GM18520 (cell line): ENCODE measurements around the gene MAD2L1BP.
"Not testable (repeated sequence)": the region's sequence is repeated elsewhere in the genome, so short reads cannot be mapped to it uniquely, and the experiment has no call there.

Source experiments
- ATAC-seq: cut with Tn5 transposase; IDR thresholded peaks from one replicate; pipeline ENCODE4 v1.9.1; 2021; ENCODE audit not compliant: unreplicated experiment

The MAD2L1BP gene

DNA sequence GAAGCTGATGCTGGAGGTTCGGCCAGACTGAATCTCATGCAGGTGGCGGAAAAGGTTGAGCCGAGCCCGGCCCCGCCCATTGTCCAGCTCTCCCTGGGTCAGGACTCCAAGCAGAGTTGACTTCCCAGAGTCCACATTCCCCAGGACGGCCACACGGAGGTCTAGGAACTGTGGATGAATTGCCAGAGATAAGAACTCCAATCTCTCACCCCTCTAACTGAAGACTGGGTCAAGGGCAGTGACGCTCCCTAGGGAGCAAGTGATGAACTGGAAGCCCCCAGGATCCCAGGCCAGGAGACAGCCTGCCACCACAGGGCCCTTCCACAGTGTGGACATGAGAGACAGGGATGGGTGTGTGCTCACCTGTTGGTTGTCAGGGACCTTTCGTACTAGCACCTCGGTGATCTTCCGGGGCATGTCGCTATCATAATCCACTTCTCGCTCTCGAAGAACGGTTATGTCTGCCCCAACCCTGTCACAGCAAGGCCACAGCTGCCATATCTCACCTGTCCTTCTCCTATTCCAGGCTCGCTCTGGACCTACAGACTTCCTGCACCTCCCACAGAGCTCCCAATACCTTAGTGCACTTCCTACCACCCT is 10.1 kb upstream of the MAD2L1BP start:
- no peak for ATAC-seq

DNA sequence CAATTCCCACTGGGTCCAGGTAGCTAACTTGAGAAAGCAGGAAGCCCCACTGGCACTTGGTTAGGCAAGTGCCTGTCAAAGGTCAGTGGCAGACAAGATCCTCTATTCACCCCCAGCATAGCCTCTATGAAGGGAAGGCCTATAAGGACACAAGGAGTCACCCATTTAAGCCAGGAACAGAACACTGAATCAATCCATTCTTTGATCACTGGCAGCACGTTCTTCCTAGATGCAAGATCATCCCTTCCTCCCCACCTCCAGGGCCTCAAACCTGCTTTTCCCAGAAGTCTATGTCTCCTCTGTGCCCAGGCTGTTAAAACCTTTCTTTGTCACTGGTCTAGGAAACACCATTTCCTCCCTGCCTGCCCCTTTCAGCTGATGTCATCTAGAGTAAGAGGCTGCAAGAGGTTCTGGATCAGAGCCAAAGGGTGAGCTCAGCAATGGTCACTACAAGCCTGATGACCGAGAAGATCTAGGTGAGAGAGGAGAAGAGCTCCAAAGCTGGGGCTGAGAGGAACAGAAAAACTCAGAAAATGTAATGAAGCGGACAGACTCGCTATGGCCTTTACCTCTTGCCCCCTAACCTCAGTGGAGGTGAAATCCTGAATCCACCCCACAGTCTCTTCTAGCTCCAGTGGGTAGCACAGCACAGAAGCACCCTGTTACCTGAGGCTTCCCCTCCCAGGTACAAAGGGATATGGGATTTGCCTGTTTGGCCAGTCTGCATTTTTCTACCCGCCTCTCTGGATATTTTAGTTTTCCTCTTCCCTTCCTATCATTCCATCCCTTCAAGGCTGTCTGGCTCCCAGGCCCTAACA is 8.4 kb upstream of the MAD2L1BP start:
- ATAC-seq, result no peak

DNA sequence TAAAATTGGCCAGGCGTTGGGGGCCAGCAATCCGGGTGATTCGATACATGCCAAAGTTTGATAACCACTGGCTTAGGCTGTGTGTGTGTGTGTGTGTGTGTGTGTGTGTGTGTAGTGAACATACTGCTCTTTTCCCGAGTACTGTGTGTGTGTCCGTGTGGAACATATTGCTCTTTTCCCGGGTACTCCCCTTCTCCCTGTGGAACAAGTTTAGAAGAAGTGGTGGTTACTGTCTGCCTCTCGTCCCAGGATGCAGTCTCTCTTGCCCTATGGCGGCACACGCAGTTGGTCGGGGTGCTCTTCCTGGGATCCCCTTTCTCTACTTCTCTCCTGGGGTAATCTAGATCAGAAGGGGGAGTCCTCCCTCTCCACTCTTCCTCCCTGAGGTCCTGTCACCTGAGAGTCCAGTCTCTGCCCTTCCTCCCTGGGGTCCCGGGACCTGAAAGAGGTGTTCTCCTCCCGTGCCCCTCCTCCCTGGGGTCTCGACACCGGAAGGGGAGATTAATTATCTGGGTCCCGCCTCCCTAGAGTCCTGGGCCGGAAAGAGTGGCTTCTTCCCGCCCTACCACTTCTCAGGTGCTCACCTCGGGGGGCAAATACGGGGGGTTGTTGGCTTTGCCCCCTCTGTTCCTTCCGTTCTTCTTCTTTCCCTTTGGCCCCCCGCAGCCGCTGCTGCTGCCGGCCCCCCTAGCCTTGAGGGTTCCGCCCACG is 7.1 kb upstream of the MAD2L1BP start:
- ATAC-seq, result no peak

DNA sequence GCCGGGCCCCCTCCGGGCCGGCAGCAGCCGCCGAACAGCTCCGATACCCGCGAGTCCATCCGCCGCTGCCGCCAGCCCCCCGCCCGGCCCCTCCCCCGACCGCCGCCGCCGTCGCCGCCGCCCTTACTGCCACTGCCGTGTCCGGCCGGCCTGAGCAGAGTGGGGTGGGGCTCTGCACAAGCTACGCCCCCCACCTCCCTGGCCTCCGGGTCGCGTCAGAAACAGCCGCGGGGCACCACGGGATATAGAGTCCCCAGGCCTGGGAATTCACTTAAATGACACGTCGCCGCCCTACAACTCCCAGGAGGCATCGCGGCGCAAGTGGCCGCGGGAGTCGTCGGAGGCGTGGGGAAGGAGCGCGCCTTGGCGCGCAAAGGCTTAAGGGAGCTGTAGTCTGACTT is 6.5 kb upstream of the MAD2L1BP start, which contains the start of gene GTPBP2:
Gene GTPBP2 (minus strand): TSS at position 161 of the 401 bp plus-strand sequence. CDS start 102 bp downstream, at position 59.
- ATAC-seq, result peak; percentile 72

DNA sequence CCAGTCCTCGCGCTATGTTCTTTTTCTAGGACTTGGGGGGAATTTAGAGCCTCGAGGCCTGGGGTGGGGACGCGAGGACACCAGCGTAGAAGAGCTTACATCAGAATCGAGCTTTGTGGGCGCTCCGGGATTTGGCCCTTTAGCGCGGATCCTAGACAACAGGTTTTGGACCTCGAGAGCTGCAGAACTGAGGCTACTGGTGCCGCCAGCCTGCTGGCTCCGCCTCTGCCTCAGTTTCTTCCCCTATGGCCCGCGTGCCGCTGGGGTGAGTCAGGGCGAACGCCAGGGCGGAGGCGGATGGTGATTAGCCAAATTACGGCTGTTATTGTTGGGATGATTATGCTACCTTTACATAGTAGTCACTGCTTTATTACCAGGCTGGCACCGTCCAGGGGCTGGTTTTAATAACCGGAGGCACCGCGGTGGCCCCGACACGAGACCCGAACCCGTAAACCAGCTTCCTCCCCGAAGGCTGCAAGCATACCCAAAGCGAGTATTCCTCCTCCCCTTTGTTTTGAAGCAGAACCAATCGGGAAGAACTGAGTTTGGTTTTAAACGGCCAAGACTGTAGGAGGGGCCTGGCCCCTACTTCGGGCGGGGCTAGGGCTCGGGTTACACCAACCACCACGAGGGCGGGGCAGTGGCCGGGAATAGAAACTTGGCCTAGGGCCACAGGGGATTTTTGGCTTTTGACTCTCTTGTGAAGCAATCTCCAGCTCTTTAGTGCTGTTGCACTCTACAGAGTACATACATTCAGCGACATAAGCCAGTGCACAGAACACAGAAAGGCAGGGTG is 5.9 kb upstream of the MAD2L1BP start:
- ATAC-seq, result peak; percentile 49

DNA sequence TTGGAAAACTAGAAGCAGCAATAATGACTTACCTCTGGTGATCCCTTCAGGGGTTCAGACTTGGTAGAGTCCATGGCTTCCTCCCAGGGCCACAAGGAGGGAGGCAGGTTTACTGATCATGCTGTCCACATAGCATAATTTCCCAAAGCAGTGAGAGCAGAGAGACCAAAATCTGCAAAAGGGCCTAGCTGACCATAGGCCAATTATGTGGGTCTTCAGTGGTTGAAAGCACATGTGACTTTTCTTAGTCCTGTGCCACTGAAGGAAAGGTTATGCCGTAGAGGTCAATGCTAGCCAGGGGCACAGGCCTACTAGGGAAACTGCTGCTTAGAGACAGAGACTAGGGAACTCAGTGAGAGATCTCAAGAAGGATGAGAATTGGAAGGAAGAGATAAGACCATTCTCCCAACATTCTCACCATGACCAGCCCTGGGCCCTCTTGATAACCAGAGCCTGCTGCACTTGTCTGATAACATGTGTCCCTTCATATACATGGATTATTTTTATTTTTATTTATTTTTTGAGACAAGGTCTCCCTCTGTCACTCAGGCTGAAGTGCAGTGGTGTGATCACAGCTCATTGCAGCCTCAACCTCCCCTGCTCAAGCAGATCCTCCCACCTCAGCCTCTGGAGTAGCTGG is 4.5 kb upstream of the MAD2L1BP start:
- ATAC-seq, result no peak

DNA sequence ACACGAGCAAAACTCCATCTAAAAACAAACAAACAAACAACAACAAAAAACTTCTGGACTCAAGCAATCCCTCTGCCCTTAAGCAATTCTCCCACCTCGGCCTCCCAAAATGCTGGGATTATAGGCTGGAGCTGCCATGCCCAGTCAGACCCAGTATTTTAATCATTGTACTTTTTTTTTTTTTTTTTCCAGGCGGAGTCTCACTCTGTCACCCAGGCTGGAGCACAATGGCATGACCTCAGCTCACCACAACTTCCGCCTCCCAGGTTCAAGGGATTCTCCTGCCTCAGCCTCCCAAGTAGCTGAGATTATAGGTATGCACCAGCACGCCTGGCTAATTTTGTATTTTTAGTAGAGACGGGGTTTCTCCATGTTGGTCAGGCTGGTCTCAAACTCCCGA is 2.6 kb upstream of the MAD2L1BP start:
- not testable (repeated sequence) for ATAC-seq

DNA sequence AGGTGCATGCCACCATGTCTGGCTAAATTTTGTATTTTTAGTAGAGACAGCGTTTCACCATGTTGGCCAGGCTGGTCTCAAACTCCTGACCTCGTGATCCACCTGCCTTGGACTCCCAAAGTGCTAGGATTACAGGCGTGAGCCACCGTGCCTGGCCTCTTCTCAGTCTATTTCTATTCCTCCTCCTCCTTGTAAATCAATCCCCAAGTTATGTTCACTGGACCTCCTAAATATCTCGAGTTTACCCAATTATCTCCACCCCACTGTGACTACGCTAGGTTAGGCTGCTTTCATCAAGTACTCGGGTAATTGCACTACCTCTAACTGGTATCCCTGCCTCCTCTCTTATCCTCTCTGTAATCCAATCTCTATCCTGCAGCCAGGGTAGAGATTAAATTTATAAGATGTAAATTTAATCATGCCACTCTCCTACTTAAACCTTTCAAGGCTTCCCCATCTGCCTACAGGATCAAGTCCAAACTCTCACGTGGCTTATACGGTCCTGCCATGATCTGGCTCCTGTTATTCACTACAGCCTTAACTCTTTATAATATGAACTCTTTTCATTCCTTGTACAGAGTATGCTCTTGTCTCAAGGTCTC is 837 bp upstream of the MAD2L1BP start:
- no peak for ATAC-seq

DNA sequence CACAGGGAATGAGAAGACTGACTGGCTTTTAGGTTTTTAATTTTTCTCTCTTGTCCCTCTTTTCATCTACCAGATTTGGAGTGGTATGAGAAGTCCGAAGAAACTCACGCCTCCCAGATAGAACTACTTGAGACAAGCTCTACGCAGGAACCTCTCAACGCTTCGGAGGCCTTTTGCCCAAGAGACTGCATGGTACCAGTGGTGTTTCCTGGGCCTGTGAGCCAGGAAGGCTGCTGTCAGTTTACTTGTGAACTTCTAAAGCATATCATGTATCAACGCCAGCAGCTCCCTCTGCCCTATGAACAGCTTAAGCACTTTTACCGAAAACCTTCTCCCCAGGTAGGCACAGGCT is 644 bp downstream of the MAD2L1BP start:
- no peak for ATAC-seq

DNA sequence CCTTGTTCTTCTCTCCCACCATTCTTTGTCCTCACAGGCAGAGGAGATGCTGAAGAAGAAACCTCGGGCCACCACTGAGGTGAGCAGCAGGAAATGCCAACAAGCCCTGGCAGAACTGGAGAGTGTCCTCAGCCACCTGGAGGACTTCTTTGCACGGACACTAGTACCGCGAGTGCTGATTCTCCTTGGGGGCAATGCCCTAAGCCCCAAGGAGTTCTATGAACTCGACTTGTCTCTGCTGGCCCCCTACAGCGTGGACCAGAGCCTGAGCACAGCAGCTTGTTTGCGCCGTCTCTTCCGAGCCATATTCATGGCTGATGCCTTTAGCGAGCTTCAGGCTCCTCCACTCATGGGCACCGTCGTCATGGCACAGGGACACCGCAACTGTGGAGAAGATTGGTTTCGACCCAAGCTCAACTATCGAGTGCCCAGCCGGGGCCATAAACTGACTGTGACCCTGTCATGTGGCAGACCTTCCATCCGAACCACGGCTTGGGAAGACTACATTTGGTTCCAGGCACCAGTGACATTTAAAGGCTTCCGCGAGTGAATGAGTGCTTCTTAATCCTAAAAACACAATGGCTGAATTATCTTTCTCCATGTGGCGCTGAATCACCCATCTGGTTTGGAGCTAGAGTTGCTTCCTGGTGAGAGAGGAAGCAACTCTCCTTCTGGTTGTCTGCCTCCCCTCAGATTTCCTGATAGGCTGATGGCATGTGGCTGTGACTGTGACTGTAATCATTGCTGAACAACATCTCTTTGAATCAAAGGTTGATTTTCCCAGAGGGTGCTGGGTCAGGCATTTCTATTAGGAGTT is 4.6 kb downstream of the MAD2L1BP start:
- no peak for ATAC-seq

DNA sequence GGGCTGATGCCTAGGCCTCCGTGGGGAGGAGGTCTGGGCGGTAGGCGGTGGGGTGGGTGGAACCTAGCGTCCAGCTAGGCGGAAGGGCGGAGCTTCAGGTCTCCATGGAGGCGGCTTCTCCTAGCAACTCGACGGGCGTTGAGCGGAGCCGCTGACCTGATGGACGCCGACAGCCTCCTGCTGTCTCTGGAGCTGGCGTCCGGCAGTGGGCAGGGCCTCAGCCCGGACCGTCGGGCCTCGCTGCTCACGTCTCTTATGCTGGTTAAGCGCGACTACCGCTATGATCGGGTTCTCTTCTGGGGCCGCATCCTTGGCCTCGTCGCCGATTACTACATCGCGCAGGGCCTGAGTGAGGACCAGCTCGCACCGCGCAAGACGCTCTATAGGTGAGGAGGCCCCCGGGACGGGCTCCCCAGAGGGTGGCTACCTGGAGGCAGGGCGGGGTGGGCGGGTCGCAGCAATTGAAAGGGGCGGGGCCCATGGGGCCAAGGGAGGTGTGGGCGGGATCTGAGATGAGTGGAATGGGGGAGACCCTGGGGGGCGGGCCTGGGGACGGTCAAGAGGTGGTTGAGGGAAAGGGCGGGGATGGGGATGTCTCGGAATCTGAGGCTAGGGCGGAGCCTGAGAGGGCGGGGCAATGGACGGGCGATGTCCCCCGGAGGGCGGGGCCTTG is 9.4 kb downstream of the MAD2L1BP start, which contains the start of gene RSPH9:
Gene RSPH9 (plus strand): TSS at position 97 of the 673 bp plus-strand sequence. CDS start 63 bp downstream, at position 160.
- ATAC-seq, result no peak

DNA sequence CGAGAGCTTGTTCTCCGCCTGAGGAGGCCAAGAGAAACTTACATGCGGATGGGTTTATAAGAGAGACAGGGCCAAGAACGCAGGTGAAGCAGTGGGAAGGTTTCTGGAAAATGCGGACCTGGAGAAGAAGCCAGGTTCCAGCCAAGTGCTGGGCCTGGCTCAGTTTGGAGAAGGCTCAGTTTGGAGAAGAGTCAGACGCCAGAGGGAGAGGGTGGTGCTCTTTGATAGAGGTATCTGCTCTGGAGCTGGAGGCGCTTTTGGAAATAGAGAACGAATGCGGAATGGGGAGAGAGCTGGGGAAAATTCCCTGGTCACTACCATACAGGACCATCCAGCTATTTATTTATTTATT is 9.9 kb downstream of the MAD2L1BP start:
- no peak for ATAC-seq

DNA sequence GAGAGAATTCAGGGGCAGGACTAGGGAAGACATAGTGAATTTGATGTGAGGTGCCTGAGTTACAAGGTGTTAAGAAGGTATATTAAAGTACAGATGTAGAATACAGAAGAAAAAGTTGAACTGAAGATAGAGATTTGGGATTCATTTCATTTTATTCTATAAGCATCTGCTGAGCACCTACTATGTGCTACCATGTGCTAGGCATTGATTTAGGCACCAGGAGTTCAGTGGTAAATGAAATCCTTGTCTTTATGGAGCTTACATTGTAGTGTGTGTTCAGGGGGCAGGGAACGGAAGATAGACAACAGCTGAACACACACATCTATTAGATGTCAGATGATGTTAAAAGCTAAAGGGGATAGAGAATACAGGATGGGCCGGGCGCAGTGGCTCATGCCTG is 12.0 kb downstream of the MAD2L1BP start:
- no peak for ATAC-seq

DNA sequence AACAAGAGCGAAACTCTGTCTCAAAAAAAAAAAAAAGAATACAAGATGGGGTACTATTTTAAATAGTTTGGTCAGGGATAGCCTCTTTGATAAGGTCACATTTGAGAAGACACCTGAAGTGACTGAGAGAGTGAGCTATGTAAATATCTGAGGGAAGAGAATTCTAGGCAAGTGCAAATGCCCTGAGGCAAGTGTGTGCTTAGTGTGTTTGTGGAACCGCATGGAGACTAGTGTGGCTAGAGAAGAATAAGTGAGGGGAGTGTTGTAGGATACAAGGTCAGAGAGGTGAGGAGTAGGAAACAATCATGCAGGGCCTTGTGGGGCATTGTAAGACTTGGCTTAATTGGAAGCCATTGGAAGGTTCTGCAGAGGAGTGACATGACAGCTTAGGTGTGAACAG is 12.6 kb downstream of the MAD2L1BP start:
- no peak for ATAC-seq

DNA sequence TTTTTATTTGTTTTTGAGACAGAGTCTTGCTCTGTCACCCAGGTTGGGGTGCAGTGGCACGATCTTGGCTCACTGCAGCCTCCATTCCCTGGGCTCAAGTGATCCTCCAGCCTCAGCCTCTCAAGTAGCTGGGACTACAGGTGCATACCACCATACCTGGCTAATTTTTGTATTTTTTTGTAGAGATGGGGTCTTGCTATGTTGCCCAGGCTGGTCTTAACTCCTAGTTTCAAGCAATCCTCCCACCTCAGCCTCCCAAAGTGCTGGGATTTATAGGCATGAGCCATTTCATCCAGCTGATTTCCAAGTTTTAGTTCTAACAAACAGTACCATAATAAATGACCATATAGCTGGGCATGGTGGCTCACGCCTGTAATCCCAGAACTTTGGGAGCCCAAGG is 17.2 kb downstream of the MAD2L1BP start:
- not testable (repeated sequence) for ATAC-seq

DNA sequence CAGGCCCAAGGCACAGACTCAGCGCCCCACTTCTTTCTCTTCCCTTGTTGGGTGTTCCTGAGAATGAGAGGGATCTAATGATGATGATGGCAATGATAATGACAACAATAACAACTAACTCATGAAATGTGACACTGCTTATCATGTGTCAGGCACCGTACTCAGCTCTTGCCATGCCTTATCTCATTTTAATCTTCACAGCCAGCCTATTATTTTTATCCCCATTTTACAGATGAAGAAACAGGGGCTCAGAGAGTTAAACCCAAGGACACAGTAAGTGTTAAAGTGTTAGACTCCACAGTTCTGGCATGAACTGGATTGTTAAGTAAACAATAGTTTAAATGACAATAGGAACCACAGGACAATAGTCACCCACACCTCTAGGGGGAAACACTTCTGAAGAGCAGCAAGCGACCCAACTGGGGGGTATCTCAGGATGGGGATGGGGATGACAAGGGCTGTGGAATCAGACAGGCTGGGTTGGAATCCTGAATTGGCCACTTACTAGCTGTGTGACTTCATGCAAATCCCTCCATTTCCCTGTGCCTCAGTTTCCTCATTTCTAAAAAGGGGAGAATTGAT is 21.7 kb downstream of the MAD2L1BP start:
- no peak for ATAC-seq

DNA sequence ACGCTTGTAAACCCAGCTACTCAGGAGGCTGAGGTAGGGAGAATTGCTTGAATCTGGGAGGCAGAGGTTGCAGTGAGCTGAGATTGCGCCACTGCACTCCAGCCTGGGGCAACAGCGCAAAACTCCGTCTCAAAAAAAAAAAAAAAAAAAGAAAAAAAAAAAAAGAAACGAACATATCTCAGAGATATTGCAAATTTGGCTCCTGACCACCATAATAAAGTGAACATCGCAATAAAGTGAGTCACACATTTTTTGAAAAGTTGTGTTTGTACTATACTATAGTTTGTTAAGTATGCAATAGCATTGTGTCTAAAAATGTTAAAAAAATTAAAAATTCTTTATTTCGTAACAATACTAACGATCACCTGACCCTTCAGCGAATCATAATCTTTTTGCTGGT is 22.5 kb downstream of the MAD2L1BP start:
- no peak for ATAC-seq

DNA sequence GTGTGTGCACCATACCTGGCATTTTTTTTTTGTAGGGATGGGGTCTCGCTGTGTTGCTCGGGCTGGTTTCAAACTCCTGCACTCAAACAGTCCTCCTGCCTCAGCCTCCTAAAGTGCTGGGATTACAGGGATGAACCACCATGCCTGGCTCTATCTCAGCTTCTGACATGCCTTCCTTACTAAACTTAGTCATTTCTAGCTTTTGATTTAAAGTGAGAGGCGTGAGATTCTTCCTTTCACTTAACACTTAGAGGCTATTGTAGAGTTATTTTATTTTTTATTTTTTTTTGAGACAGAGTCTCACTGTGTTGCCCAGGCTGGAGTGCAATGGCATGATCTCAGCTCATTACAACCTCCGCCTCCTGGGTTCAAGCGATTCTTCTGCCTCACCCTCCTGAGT is 27.3 kb downstream of the MAD2L1BP start:
- ATAC-seq, result not testable (repeated sequence)

DNA sequence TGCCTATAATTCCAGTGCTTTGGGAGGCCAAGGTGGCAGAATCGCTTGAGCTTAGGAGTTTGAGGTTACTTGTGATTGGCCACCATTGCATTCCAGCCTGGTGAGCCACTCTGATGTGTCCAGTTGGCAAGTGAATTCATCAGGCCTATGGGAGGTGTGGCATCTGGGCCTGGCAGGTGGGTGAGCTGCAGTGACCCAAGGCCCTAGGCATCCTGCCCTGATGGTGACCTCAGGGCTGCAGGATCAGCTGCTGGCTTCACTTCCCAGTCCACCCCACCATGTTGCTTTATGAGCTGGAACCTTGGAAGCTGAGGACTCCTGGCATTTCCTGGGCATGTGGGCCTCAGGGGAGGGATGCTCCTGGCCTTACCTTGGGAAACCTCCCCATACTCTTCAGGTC is 29.7 kb downstream of the MAD2L1BP start:
- no peak for ATAC-seq
